Parathyroid adenoma (tissue), 2 donors: ENCODE measurements around the gene MFAP4.

Experiments
- H2AFZ ChIP-seq: fragments of 300-600 bp; sonication (generic); one replicate; pipeline ENCODE4 v1.7.0; 2017; ENCODE audit warnings: antibody characterized with exemption, mild to moderate bottlenecking
- H3K27ac ChIP-seq: fragments of 300-600 bp; sonication (generic); one replicate; pipeline ENCODE4 v1.7.0; 2017
- H3K27me3 ChIP-seq: fragments of 300-600 bp; sonication (generic); one replicate; pipeline ENCODE4 v1.7.0; 2017; ENCODE audit warnings: low read length; ENCODE audit not compliant: control insufficient read depth, insufficient read depth
- H3K36me3 ChIP-seq: fragments of 300-600 bp; sonication (generic); one replicate; pipeline ENCODE4 v1.7.0; 2017; ENCODE audit warnings: low read length; ENCODE audit not compliant: control insufficient read depth, insufficient read depth
- H3K4me1 ChIP-seq: fragments of 300-600 bp; sonication (generic); one replicate; pipeline ENCODE4 v1.7.0; 2017; ENCODE audit warnings: control low read depth
- H3K4me2 ChIP-seq: fragments of 300-600 bp; sonication (generic); one replicate; pipeline ENCODE4 v1.7.0; 2017; ENCODE audit warnings: low read length
- H3K4me3 ChIP-seq: fragments of 300-600 bp; sonication (generic); one replicate; pipeline ENCODE4 v1.7.0; 2017; ENCODE audit warnings: low read depth, low read length
- H3K79me2 ChIP-seq: fragments of 300-600 bp; sonication (generic); one replicate; pipeline ENCODE4 v1.7.0; 2017; ENCODE audit warnings: control low read depth
- H3K9ac ChIP-seq: fragments of 300-600 bp; sonication (generic); one replicate; pipeline ENCODE4 v1.7.0; 2017; ENCODE audit warnings: mild to moderate bottlenecking
- H3K9me3 ChIP-seq: fragments of 300-600 bp; sonication (generic); one replicate; pipeline ENCODE4 v1.7.0; 2017; ENCODE audit warnings: low read length; ENCODE audit not compliant: control insufficient read depth
- TF ChIP-seq, protein P1 (sequence below): fragments of 300-600 bp; sonication (generic); IDR thresholded peaks from one replicate; pipeline ENCODE4 v1.7.0; 2017; ENCODE audit warnings: antibody characterized with exemption, mild to moderate bottlenecking
- donor health status: primary hyperparathyroidism.

MFAP4 gene

DNA sequence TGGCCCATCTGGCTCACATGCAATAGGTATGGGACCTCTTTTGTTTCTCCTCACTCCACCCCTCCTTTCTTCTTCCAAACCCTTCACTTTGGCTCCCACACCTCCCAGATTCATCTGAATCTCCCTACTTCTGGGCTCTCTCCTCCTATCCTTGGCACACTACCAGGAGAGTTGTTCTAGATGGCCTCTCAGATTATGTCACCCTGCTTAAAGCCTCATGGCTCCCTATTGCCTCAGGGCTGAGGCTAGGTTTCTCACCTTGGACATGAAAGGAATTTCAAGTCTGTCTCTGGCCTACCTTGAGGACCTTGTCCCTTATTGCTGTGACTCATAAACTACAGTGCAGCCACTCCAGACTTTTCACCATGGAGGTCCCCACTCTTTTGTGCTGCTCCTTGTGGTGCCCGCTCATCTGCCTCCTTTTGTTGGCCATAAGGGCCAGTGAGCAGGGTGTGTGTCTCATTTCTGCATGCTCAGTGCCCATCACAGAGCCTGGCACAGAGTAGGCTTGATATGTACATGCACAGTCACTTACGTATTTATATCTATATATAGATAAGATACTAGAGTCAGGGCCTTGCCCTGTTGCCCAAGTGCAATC, 1.0 kb upstream of the MFAP4 start:
- TF ChIP-seq, protein P1, sequence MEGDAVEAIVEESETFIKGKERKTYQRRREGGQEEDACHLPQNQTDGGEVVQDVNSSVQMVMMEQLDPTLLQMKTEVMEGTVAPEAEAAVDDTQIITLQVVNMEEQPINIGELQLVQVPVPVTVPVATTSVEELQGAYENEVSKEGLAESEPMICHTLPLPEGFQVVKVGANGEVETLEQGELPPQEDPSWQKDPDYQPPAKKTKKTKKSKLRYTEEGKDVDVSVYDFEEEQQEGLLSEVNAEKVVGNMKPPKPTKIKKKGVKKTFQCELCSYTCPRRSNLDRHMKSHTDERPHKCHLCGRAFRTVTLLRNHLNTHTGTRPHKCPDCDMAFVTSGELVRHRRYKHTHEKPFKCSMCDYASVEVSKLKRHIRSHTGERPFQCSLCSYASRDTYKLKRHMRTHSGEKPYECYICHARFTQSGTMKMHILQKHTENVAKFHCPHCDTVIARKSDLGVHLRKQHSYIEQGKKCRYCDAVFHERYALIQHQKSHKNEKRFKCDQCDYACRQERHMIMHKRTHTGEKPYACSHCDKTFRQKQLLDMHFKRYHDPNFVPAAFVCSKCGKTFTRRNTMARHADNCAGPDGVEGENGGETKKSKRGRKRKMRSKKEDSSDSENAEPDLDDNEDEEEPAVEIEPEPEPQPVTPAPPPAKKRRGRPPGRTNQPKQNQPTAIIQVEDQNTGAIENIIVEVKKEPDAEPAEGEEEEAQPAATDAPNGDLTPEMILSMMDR, result no peak
- H3K79me2 ChIP-seq, result no peaks in the 10 kb centered on the region
- peaks cover 23% of the 10 kb centered on the region for H3K4me1 ChIP-seq
- H3K36me3 ChIP-seq, result no peaks in the 10 kb centered on the region
- H2AFZ ChIP-seq, result peak overlapping the region; percentile 29
- H3K4me2 ChIP-seq, result peak overlapping the region; percentile 17
- H3K4me3 ChIP-seq, result no peak overlapping the region
- no peaks in the 10 kb centered on the region for H3K27me3 ChIP-seq
- H3K9ac ChIP-seq, result no peak overlapping the region
- H3K9me3 ChIP-seq, result no peaks in the 10 kb centered on the region
- peak overlapping the region; percentile 64 for H3K27ac ChIP-seq

DNA sequence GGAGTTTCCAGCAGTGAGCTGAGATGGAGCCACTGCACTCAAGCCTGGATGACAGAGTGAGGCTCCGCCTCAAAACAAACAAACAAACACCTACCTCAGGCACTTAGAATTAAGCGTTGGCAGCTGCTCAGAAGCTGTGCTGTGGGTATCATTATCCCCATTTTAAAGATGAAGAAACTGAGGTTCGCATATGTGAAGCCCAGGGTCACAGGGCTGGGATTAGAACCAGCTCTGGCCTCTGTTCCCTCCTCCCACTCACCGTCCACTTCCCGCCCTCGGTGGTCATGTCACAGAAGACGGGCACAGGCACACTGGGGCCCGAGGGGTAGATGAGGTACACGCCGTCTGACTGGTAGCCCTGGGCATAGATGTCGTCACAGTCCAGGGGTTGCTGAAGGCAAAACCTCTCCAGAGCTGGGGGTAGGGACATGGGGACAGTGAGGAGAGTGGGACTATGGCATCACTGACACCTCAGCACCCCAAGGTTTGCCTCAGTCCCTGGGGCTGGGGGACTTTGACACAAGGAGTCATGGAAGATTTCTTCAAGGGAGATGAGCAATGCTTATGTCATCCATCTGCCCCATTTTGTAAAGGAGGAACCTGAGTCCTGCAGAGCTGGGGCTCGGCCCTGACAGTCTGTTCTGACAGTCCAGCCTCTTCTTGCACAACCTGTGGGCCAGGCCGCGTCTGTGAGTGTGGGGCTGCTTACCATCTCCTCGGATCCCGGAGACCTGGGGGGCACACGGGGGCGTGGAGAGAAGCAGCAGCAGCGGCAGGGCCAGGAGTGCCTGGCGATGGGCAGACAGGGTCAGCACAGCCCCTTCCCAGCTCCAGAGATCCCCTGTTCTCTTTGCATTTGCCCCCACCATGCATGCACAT, 700 bp downstream of the MFAP4 start:
- H3K27ac ChIP-seq, result no peak overlapping the region
- H3K9ac ChIP-seq, result no peak overlapping the region
- H3K9me3 ChIP-seq, result no peaks in the 10 kb centered on the region
- H2AFZ ChIP-seq, result no peak overlapping the region
- TF ChIP-seq, protein P1, result no peak
- peaks cover 23% of the 10 kb centered on the region for H3K4me1 ChIP-seq
- H3K36me3 ChIP-seq, result no peaks in the 10 kb centered on the region
- H3K27me3 ChIP-seq, result no peaks in the 10 kb centered on the region
- no peak overlapping the region for H3K4me2 ChIP-seq
- no peaks in the 10 kb centered on the region for H3K79me2 ChIP-seq
- no peak overlapping the region for H3K4me3 ChIP-seq

- Histone ChIP-seq H3K4me3 (no peak overlapping the region), H3K27ac (no peak overlapping the region), H3K79me2 (no peaks in the 10 kb centered on the region), H3K9me3 (no peaks in the 10 kb centered on the region), H3K4me2 (no peak overlapping the region), H3K4me1 (peaks cover 23% of the 10 kb centered on the region), H3K9ac (no peak overlapping the region), H3K27me3 (no peaks in the 10 kb centered on the region), H3K36me3 (no peaks in the 10 kb centered on the region), H2AFZ (no peak overlapping the region)
- TF ChIP-seq, protein P1, result no peak
Observed at GRCh38 chr17:19385521-19385983, 1.4 kb downstream of the MFAP4 start.

DNA sequence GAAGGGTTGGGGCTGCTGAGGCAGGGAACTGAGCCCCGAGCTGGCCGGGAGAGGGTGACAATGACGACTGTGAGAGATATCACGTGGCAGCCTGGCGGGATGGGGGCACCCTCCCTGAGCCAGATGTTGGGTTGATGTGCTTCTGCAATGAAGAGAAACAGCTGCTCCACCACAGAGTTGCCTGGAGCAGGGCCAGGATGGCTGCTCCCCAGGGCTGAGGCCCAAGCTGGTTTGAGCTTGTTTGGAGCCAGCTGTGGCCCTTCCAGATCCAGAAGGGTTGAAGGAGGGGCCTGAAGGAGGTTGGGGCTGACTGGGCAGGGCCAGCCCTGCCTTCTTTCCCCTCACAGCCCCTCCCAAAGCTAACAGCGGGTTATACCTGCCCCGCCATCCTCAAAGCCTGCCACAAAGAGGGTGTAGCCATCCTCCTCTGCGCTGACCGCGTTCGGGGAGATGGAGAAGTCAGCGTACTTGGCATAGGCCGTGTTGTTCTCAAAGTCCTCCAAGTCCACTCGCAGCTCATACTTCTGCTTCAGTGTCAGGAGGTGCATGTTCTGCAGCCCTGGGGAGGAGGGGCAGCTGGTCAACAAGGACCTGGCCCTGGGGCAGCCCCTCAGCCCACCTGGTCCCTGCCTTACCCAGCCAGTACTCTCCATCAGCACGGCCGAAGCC, 2.1 kb downstream of the MFAP4 start:
- Histone ChIP-seq H3K9me3 (no peaks in the 10 kb centered on the region), H3K4me1 (peaks cover 23% of the 10 kb centered on the region), H3K36me3 (no peaks in the 10 kb centered on the region)

More for the DNA sequence above, 2.1 kb downstream of the MFAP4 start:
- H3K9ac ChIP-seq, result no peak overlapping the region
- H3K27me3 ChIP-seq, result no peaks in the 10 kb centered on the region
- no peak overlapping the region for H3K4me3 ChIP-seq
- H3K79me2 ChIP-seq, result no peaks in the 10 kb centered on the region
- TF ChIP-seq, protein P1, result no peak
- H2AFZ ChIP-seq, result no peak overlapping the region
- H3K4me2 ChIP-seq, result no peak overlapping the region
- peak overlapping the region; percentile 24 for H3K27ac ChIP-seq
